ENCODE data around the gene QRFP.
"Not testable (repeated sequence)": the region's sequence is repeated elsewhere in the genome, so short reads cannot be mapped to it uniquely, and the experiment has no call there.

The QRFP gene

GRCh38 chr9:130870491-130871381 lies 25.9 kb downstream of the QRFP start:
- no peak for DNase-seq

GRCh38 chr9:130869250-130869649 lies 27.4 kb downstream of the QRFP start:
- no peak for DNase-seq

GRCh38 chr9:130868230-130868629 lies 28.4 kb downstream of the QRFP start:
- no peak for DNase-seq

- DNase-seq: no peak
Measured at GRCh38 chr9:130867556-130867955, 29.1 kb downstream of the QRFP start.

- peak; percentile 45 for DNase-seq
Measured at GRCh38 chr9:130866474-130866965, 30.1 kb downstream of the QRFP start.

- DNase-seq: no peak
Measured at GRCh38 chr9:130865921-130866320, 30.7 kb downstream of the QRFP start.

GRCh38 chr9:130864541-130864940 lies 32.1 kb downstream of the QRFP start:
- no peak for DNase-seq

- no peak for DNase-seq
Measured at GRCh38 chr9:130862747-130863146, 33.9 kb downstream of the QRFP start.

- DNase-seq: no peak
Measured at GRCh38 chr9:130862217-130862616, 34.4 kb downstream of the QRFP start.

- no peak for DNase-seq
Measured at GRCh38 chr9:130861372-130862180, 35.0 kb downstream of the QRFP start.

- DNase-seq: no peak
Measured at GRCh38 chr9:130860458-130861316, 35.9 kb downstream of the QRFP start.

- DNase-seq: no peak
Measured at GRCh38 chr9:130858739-130859705, 37.6 kb downstream of the QRFP start.

GRCh38 chr9:130857864-130858738 lies 38.5 kb downstream of the QRFP start:
- no peak for DNase-seq

- DNase-seq: no peak
Measured at GRCh38 chr9:130856474-130856873, 40.1 kb downstream of the QRFP start.

- no peak for DNase-seq
Measured at GRCh38 chr9:130854835-130855234, 41.8 kb downstream of the QRFP start.

- DNase-seq: no peak
Measured at GRCh38 chr9:130854092-130854491, 42.5 kb downstream of the QRFP start.

GRCh38 chr9:130852801-130853200 lies 43.8 kb downstream of the QRFP start:
- no peak for DNase-seq

- no peak for DNase-seq
Measured at GRCh38 chr9:130849356-130849755, 47.3 kb downstream of the QRFP start.

- not testable (repeated sequence) for DNase-seq
Measured at GRCh38 chr9:130848514-130848913, 48.1 kb downstream of the QRFP start.

Data from KG1 (cell line).